Epithelial cell of esophagus (primary cell): Measurements from ENCODE around the gene ADK.

ENCODE experiments used
- DNase-seq: peaks from one replicate; pipeline ENCODE4 v3.0.0; 2010; ENCODE audit warnings: low read depth
- H3K4me3 ChIP-seq: 2 replicates; pipeline ENCODE4 v1.5.1; 2011; ENCODE audit warnings: mild to moderate bottlenecking, low read length, control low read depth
- TF ChIP-seq, protein P1 (sequence below): IDR thresholded peaks from 2 replicates; pipeline ENCODE4 v1.5.1; 2011; ENCODE audit warnings: low read depth, mild to moderate bottlenecking, low read length, control low read depth, inconsistent platforms; ENCODE audit not compliant: insufficient read depth; ENCODE audit errors: missing control alignments

ADK gene

DNA sequence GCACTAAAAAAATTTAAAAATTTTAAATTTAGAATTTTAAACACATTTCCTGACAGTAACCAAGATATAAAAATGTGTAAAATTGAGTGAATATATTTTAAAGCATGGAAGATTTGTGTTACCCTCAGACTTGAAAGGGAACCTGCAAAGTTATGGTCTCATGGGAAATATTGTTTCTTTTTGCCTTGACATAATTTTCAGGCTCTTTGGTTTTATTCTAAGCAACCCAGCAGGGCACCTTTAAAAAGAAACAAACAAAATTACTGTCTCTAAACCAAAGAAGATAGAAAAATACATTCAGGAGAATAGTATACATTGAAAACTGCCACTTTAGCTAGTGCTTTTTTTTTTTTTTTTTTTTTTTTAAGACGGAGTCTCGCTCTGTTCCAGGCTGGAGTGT lies 87.5 kb downstream of the ADK start:
- TF ChIP-seq, protein P1, sequence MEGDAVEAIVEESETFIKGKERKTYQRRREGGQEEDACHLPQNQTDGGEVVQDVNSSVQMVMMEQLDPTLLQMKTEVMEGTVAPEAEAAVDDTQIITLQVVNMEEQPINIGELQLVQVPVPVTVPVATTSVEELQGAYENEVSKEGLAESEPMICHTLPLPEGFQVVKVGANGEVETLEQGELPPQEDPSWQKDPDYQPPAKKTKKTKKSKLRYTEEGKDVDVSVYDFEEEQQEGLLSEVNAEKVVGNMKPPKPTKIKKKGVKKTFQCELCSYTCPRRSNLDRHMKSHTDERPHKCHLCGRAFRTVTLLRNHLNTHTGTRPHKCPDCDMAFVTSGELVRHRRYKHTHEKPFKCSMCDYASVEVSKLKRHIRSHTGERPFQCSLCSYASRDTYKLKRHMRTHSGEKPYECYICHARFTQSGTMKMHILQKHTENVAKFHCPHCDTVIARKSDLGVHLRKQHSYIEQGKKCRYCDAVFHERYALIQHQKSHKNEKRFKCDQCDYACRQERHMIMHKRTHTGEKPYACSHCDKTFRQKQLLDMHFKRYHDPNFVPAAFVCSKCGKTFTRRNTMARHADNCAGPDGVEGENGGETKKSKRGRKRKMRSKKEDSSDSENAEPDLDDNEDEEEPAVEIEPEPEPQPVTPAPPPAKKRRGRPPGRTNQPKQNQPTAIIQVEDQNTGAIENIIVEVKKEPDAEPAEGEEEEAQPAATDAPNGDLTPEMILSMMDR, result no peak
- DNase-seq, result no peak
- H3K4me3 ChIP-seq, result no peak overlapping the region

DNA sequence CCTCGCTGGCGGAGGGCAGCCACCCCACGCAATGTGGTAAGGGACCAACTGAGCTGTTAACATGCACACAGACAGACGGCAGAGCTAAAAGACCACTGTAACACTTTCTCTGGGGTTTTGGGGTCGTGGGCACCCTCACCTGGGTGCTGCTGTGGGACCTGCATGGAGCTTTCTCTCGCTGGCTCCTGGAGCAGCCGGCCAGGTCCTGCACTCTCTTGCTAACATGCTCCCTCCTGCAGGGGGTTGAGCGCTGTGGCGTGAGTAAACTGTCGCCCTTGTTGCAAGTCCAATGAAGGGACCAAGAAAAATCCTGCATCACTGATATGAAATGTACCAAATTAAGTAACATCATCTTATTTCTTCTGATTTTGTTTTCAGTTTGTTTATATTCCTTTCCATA lies 92.0 kb downstream of the ADK start:
- no peak overlapping the region for H3K4me3 ChIP-seq
- TF ChIP-seq, protein P1, result no peak
- DNase-seq, result no peak

DNA sequence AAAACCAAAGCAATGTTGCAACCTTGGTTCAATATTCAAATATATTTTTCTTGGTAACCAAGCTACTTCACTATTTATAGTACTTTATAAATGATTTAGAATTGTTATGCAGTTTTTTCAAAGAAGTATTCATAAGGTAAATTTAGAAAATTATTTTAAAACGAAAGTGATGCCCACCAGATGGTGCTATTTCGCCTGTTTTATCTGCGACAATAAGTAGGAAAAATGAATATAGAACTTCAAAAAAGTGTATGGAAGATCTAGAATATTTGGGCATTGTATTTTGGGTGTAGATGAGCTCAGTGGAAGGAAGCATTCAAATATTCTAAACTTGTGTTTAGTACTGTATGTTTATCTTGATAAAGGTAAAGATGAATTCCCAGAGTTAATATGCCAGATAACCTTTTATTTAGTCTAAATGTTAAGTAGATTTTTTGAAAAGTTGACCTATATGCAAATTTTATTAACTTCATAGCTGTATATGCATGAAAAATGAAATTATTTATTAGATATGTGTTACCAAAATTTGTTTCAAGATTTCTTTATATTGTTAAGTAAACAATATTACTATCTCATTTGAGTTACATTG lies 93.2 kb downstream of the ADK start:
- no peak overlapping the region for H3K4me3 ChIP-seq
- peak; percentile 51 for DNase-seq
- TF ChIP-seq, protein P1, result peak; percentile 43

DNA sequence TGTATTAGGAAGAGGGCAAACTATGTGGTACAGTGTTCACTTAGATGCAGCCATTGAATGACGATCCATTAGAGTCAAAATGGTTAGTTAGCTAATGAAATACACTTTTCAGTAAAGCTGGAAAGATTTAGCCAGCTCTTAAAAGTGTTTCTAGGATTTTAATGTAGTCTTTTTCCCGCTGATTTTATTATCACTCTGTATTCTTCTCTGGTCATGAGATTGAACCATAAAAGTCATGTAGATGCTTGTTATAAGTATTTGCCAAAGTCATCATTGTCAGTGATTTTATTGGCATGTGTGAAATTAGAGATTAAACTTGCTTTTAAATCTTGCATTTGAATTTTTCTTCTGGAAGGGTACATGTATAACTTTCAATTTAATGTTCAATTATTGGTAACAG lies 93.8 kb downstream of the ADK start:
- TF ChIP-seq, protein P1, result no peak
- H3K4me3 ChIP-seq, result no peak overlapping the region
- DNase-seq, result no peak

DNA sequence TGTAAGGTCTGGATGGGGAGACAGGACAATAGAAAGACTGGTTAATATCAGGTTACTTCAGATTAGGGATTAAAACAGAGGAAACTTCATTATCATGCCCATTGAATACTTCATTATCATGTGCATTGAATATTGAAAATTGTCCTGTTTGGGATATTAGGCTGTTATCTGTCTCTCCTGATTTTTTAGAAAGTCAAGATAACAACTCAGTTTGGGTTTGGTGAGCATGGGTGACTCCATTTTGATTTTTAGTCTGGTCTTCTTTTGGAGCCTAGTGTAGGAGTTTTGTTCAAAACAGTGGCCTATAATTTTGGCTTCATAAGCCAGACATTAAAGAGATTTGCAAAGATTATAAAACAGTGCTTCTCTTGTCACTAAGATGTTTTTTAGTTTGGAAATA lies 95.5 kb downstream of the ADK start:
- no peak for DNase-seq
- TF ChIP-seq, protein P1, result no peak

DNA sequence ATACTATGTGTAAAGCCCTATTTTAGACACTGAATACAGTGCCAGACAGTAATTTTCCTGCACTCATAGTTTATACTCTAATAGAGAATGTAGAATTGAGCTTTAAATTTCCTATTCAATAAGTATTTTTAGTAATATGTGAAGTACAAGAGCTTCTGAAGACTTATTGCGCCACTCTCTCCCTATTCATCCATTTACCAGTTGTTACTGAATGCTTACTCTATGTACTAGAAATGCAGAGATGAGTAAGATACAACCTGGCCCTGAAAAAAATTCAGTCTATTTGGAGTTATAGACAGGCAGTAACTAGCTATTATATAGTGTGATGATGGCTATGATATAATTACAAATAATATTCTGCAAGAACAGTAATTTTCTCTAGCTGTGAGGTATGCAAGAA lies 98.8 kb downstream of the ADK start:
- DNase-seq, result peak; percentile 65
- H3K4me3 ChIP-seq, result no peak overlapping the region
- TF ChIP-seq, protein P1, result no peak

More for the DNA sequence above, 95.5 kb downstream of the ADK start:
- no peak overlapping the region for H3K4me3 ChIP-seq

DNA sequence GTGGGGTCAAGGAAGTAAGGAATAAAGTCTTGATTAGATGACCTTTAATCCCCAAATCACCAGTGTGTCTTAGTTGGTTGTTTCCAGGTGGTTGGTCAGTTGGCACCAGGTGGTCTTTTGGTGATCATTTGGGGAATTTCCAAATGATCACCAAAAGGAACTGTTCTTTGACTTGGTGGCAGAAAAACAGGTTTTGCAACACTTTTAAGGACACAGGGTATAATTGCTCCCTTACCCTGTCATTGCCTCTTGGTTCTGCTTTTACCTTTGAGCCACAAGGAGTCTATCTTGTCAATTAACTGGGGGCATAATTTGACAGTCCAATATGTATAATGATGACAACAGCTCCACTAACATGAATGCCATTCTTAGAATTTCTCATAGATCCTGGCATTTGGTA lies 104.2 kb downstream of the ADK start:
- DNase-seq, result peak; percentile 11
- TF ChIP-seq, protein P1, result no peak
- H3K4me3 ChIP-seq, result no peak overlapping the region
